GM20000 (cell line): Measurements from ENCODE around the gene CNTNAP1.

Source experiments
- DNase-seq: peaks from one replicate; pipeline ENCODE4 v3.0.0; 2012; ENCODE audit warnings: low spot score
- CTCF ChIP-seq: IDR thresholded peaks from 2 replicates; pipeline ENCODE4 v1.5.1; 2012; ENCODE audit warnings: mild to moderate bottlenecking, control low read depth; ENCODE audit errors: extremely low read depth, missing control alignments

The CNTNAP1 gene

GRCh38 chr17:42667088-42667951 lies 15.0 kb upstream of the CNTNAP1 start:
- no peak for TF ChIP-seq CTCF
- no peak for DNase-seq

- no peak for TF ChIP-seq CTCF
- DNase-seq = no peak
Observed at GRCh38 chr17:42669705-42669976, 12.7 kb upstream of the CNTNAP1 start.

GRCh38 chr17:42669977-42670788 lies 12.1 kb upstream of the CNTNAP1 start:
- TF ChIP-seq CTCF = peak; percentile 20
- peak; percentile 89 for DNase-seq

- DNase-seq = peak; percentile 44
Observed at GRCh38 chr17:42670789-42671657, 11.3 kb upstream of the CNTNAP1 start.

GRCh38 chr17:42672038-42672437 lies 10.3 kb upstream of the CNTNAP1 start:
- no peak for TF ChIP-seq CTCF

More at GRCh38 chr17:42670789-42671657, 11.3 kb upstream of the CNTNAP1 start:
- no peak for TF ChIP-seq CTCF

GRCh38 chr17:42673266-42673884 lies 9.0 kb upstream of the CNTNAP1 start:
- DNase-seq = no peak
- TF ChIP-seq CTCF = no peak

More at GRCh38 chr17:42672038-42672437, 10.3 kb upstream of the CNTNAP1 start:
- no peak for DNase-seq
